ENCODE results near the gene SPOCK3.

DNA sequence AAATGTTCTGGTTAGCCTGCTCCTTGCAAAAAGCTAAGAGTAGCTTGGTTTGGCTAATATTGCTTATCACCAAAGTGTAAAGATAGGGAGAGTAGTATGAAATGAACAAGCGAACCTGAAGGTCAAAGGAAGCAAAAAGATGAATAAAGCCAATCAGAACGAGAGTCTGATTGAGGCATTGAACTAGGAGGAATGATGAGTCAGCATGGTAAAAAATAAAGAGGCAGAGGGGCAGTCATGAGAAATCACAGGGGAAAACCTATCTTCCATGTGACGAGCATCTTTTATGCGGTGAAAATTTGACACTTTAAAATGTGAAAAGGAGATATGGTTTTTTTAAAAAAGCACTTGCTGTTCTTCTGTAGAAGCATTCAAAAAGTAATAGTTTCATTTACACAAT lies 533.7 kb downstream of the SPOCK3 start:
- TF ChIP-seq CTCF (IDR thresholded peaks at IDR 0.05) (no peak), GABPB1 (CRISPR knock-in tag; IDR thresholded peaks at IDR 0.05) (no peak), IRF2 (CRISPR knock-in tag; IDR thresholded peaks at IDR 0.05; ENCODE audit: borderline replicate concordance, low read depth) (no peak), STAT6 (CRISPR knock-in tag; conservative IDR thresholded peaks at IDR 0.05; ENCODE audit: low read depth) (no peak), FOXK1 (CRISPR knock-in tag; IDR thresholded peaks at IDR 0.05) (no peak), MAX (CRISPR knock-in tag; IDR thresholded peaks at IDR 0.05) (no peak), ATF1 (CRISPR knock-in tag; IDR thresholded peaks at IDR 0.05) (no peak)

Measured in WTC11 (cell line).